HEK293 (cell line): ENCODE results near the gene TLE4.

ENCODE experiments used
- BCL11A ChIP-seq: fragments of 450-650 bp; formaldehyde crosslinking; IDR thresholded peaks from 2 replicates; pipeline ENCODE4 v1.5.1; 2016; ENCODE audit warnings: low read depth, missing biosample characterization, missing genetic modification characterization
- CTCF ChIP-seq: fragments of 450-650 bp; formaldehyde crosslinking; IDR thresholded peaks from 2 replicates; pipeline ENCODE4 v1.5.1; 2016; ENCODE audit warnings: missing biosample characterization, missing genetic modification characterization
- KLF16 ChIP-seq: fragments of 450-650 bp; formaldehyde crosslinking; IDR thresholded peaks from 2 replicates; pipeline ENCODE4 v1.5.1; 2017; ENCODE audit warnings: missing biosample characterization, missing genetic modification characterization
- PBX3 ChIP-seq: sonication (generic); formaldehyde crosslinking; IDR thresholded peaks from 2 replicates; pipeline ENCODE4 v1.8.1; 2022; ENCODE audit warnings: mild to moderate bottlenecking, moderate library complexity, missing genetic modification reagents
- TCF7L2 ChIP-seq: IDR thresholded peaks from 2 replicates; pipeline ENCODE4 v1.6.1; 2011; ENCODE audit warnings: low read depth, mild to moderate bottlenecking, inconsistent platforms, low read length, moderate library complexity, borderline replicate concordance
- YY1 ChIP-seq: fragments of 450-650 bp; formaldehyde crosslinking; IDR thresholded peaks from 2 replicates; pipeline ENCODE4 v1.5.1; 2018; ENCODE audit warnings: missing biosample characterization, missing genetic modification characterization
- ZNF184 ChIP-seq: fragments of 450-650 bp; IDR thresholded peaks from 2 replicates; pipeline ENCODE4 v1.5.1; 2018; ENCODE audit warnings: missing biosample characterization, mild to moderate bottlenecking, missing genetic modification characterization
- ZNF19 ChIP-seq: fragments of 450-650 bp; formaldehyde crosslinking; IDR thresholded peaks from 2 replicates; pipeline ENCODE4; 2016; ENCODE audit warnings: missing biosample characterization, missing genetic modification characterization, low read depth
- ZNF366 ChIP-seq: fragments of 450-650 bp; formaldehyde crosslinking; conservative IDR thresholded peaks from 2 replicates; pipeline ENCODE4 v1.5.1; 2016; ENCODE audit warnings: missing biosample characterization, missing genetic modification characterization
- ZNF513 ChIP-seq: fragments of 450-650 bp; IDR thresholded peaks from 2 replicates; pipeline ENCODE4 v1.5.1; 2018; ENCODE audit warnings: missing biosample characterization, missing genetic modification characterization

- TF ChIP-seq CTCF (tag by site-specific recombination) (no peak), ZNF366 (tag by site-specific recombination) (no peak), ZNF513 (tag by site-specific recombination) (no peak), KLF16 (tag by site-specific recombination) (no peak), PBX3 (no peak), TCF7L2 (no peak), ZNF184 (tag by site-specific recombination) (no peak), BCL11A (tag by site-specific recombination) (no peak), YY1 (tag by site-specific recombination) (no peak), ZNF19 (tag by site-specific recombination) (no peak)
Measured at GRCh38 chr9:79562749-79563386, 8.9 kb upstream of the TLE4 start.
